Activated CD8-positive, alpha-beta memory T cell treated with anti-CD3 and anti-CD28 coated beads, Interleukin-2, amount 50 U/mL, for 1 hour (primary cell): Measurements from ENCODE around the gene CARD8.

Experiments
- DNase-seq: peaks from one replicate; pipeline ENCODE4 v3.0.0-alpha.2; 2020; ENCODE audit errors: extremely low read depth

The CARD8 gene

GRCh38 chr19:48210005-48210404, 45.7 kb downstream of the CARD8 start:
- no peak for DNase-seq

- DNase-seq: no peak
Observed at GRCh38 chr19:48206397-48207093, 49.2 kb downstream of the CARD8 start.

- DNase-seq: peak; percentile 69
Observed at GRCh38 chr19:48203794-48204628, 51.7 kb downstream of the CARD8 start.

- DNase-seq: no peak
Observed at GRCh38 chr19:48203222-48203793, 52.4 kb downstream of the CARD8 start.

GRCh38 chr19:48196933-48197665, 58.6 kb downstream of the CARD8 start:
- no peak for DNase-seq

- no peak for DNase-seq
Observed at GRCh38 chr19:48196321-48196763, 59.4 kb downstream of the CARD8 start.

GRCh38 chr19:48194844-48195830, 60.6 kb downstream of the CARD8 start:
- no peak for DNase-seq

- no peak for DNase-seq
Observed at GRCh38 chr19:48194041-48194843, 61.5 kb downstream of the CARD8 start.

GRCh38 chr19:48192750-48193149, 63.0 kb downstream of the CARD8 start:
- DNase-seq: no peak

- no peak for DNase-seq
Observed at GRCh38 chr19:48190885-48191284, 64.8 kb downstream of the CARD8 start.

- DNase-seq: peak; percentile 35
Observed at GRCh38 chr19:48190288-48190884, 65.3 kb downstream of the CARD8 start.

- no peak for DNase-seq
Observed at GRCh38 chr19:48186541-48186991, 69.1 kb downstream of the CARD8 start.

GRCh38 chr19:48186015-48186414, 69.7 kb downstream of the CARD8 start:
- DNase-seq: no peak

GRCh38 chr19:48183356-48183755, 72.4 kb downstream of the CARD8 start:
- no peak for DNase-seq

GRCh38 chr19:48182434-48182833, 73.3 kb downstream of the CARD8 start:
- no peak for DNase-seq

GRCh38 chr19:48181505-48181904, 74.2 kb downstream of the CARD8 start:
- DNase-seq: no peak

GRCh38 chr19:48176226-48176625, 79.5 kb downstream of the CARD8 start:
- no peak for DNase-seq

- no peak for DNase-seq
Observed at GRCh38 chr19:48175578-48175977, 80.1 kb downstream of the CARD8 start.

GRCh38 chr19:48174445-48175030, 81.2 kb downstream of the CARD8 start:
- DNase-seq: no peak
